GM21367 (cell line): ENCODE measurements around the gene ZNF335.
"Not testable (repeated sequence)": the region's sequence is repeated elsewhere in the genome, so short reads cannot be mapped to it uniquely, and the experiment has no call there.

Experiments
- ATAC-seq: cut with Tn5 transposase; IDR thresholded peaks from one replicate; pipeline ENCODE4 v1.9.1; 2021; ENCODE audit not compliant: unreplicated experiment

Gene ZNF335

GRCh38 chr20:45934586-45935415 is 37.2 kb downstream of the ZNF335 start, which contains the start of gene PCIF1:
TSS of gene PCIF1 (plus strand) at chr20:45934683. CDS start at chr20:45939000, 4,317 bp downstream.
- ATAC-seq = peak; percentile 57

GRCh38 chr20:45934046-45934585 is 37.9 kb downstream of the ZNF335 start:
- no peak for ATAC-seq

- no peak for ATAC-seq
These were observed 38.5 kb downstream of the ZNF335 start for GRCh38 chr20:45933266-45934045.

GRCh38 chr20:45931680-45932079 is 40.3 kb downstream of the ZNF335 start:
- not testable (repeated sequence) for ATAC-seq

GRCh38 chr20:45927071-45927878 is 44.7 kb downstream of the ZNF335 start:
- no peak for ATAC-seq

- ATAC-seq = no peak
These were observed 45.3 kb downstream of the ZNF335 start for GRCh38 chr20:45926731-45927070.

GRCh38 chr20:45925821-45926506 is 46.0 kb downstream of the ZNF335 start:
- ATAC-seq = no peak

GRCh38 chr20:45924391-45925261 is 47.4 kb downstream of the ZNF335 start:
- no peak for ATAC-seq

GRCh38 chr20:45921337-45922189 is 50.4 kb downstream of the ZNF335 start:
- no peak for ATAC-seq

GRCh38 chr20:45920462-45921336 is 51.3 kb downstream of the ZNF335 start:
- no peak for ATAC-seq

GRCh38 chr20:45919542-45920399 is 52.2 kb downstream of the ZNF335 start:
- ATAC-seq = no peak

- no peak for ATAC-seq
These were observed 53.0 kb downstream of the ZNF335 start for GRCh38 chr20:45918779-45919537.

- no peak for ATAC-seq
These were observed 53.7 kb downstream of the ZNF335 start for GRCh38 chr20:45918182-45918737.

- ATAC-seq = no peak
These were observed 54.2 kb downstream of the ZNF335 start for GRCh38 chr20:45917790-45918141.

- ATAC-seq = no peak
These were observed 58.9 kb downstream of the ZNF335 start for GRCh38 chr20:45913116-45913515.

GRCh38 chr20:45912344-45912682 is 59.7 kb downstream of the ZNF335 start:
- ATAC-seq = no peak
